Heart left ventricle (tissue), 13 donors: Measurements from ENCODE around the gene HOXB7.

Experiments used
- CTCF ChIP-seq, 12 donors: fragments of 200-600 bp; sonication (generic) in 4 of 12; IDR thresholded peaks; one replicate each; pipeline versions ENCODE4 v1.5.0 to v1.8.0; 2018 to 2022; ENCODE audit warnings: antibody characterized with exemption in 12 of 12, mild to moderate bottlenecking in 5 of 12
- POLR2A ChIP-seq, 2 donors: fragments of 450-650 bp; IDR thresholded peaks; one replicate each; pipeline ENCODE4 v1.6.1; 2017; ENCODE audit warnings: antibody characterized with exemption in 2 of 2, mild to moderate bottlenecking in 2 of 2, moderate library complexity in 2 of 2
- donor health status: ischemic (EF 13 %, LVEDD 7.1; RV severe dilation, severe dysfunction).
- donor health status: DM: no; HTN: yes; CAD: no.
- donor health status: DM: no; HTN: no; CAD: no.
- donor health status: ischemic (EF 25% LVEDD 6.9; RV normal size, moderate dysfunction).
- donor health status: ischemic (EF 25% LVEDD 5.7; RV mildly dilated, moderate dysfunction).
- donor health status: ischemic (EF 35%, LVEDD 5.7; RV mildly dilated, moderate dysfunction).
- donor health status: nonischemic (EF 11% LVEDD 7.7; RV severe dilation, severe dysfunction).
- donor health status: DM: yes; HTN: yes; CAD: no.
- donor health status: PGD.
- donor health status: ischemic (EF 29% LVEDD 5.4; RV normal size, mild dysfunction).
- donor health status: nonischemic (EF 23%, LVEDD 6.1; RV moderate dilation, normal function).

- TF ChIP-seq CTCF (IDR thresholded peaks at IDR 0.05), result no peak
- TF ChIP-seq POLR2A (IDR thresholded peaks at IDR 0.05), result no peak
Observed at GRCh38 chr17:48610282-48611211, at the start of gene HOXB7.
